ENCODE measurements around the gene TMEM204.

Gene TMEM204

GRCh38 chr16:1546430-1546829 is 13.0 kb downstream of the TMEM204 start:
- Histone ChIP-seq H3K9me3 (ENCODE audit: control insufficient read depth, insufficient read depth, low read length) (no peaks in the 10 kb centered on the region), H3K9ac (ENCODE audit: low read depth, low read length) (no peak overlapping the region), H3K4me1 (ENCODE audit: insufficient read depth, low read length) (no peaks in the 10 kb centered on the region), H3K36me3 (ENCODE audit: insufficient read depth, low read length) (no peaks in the 10 kb centered on the region)

- H3K9ac ChIP-seq (ENCODE audit: low read depth, low read length) = no peak overlapping the region
- no peaks in the 10 kb centered on the region for H3K4me1 ChIP-seq (ENCODE audit: insufficient read depth, low read length)
These were observed 14.8 kb downstream of the TMEM204 start for GRCh38 chr16:1548233-1548632.

GRCh38 chr16:1548727-1549126 is 15.3 kb downstream of the TMEM204 start:
- no peaks in the 10 kb centered on the region for H3K4me1 ChIP-seq (ENCODE audit: insufficient read depth, low read length)
- no peaks in the 10 kb centered on the region for H3K9me3 ChIP-seq (ENCODE audit: control insufficient read depth, insufficient read depth, low read length)
- H3K36me3 ChIP-seq (ENCODE audit: insufficient read depth, low read length) = no peaks in the 10 kb centered on the region
- no peak overlapping the region for H3K9ac ChIP-seq (ENCODE audit: low read depth, low read length)

More at GRCh38 chr16:1548233-1548632, 14.8 kb downstream of the TMEM204 start:
- no peaks in the 10 kb centered on the region for H3K9me3 ChIP-seq (ENCODE audit: control insufficient read depth, insufficient read depth, low read length)
- H3K36me3 ChIP-seq (ENCODE audit: insufficient read depth, low read length) = no peaks in the 10 kb centered on the region

GRCh38 chr16:1550069-1550468 is 16.6 kb downstream of the TMEM204 start:
- no peaks in the 10 kb centered on the region for H3K4me1 ChIP-seq (ENCODE audit: insufficient read depth, low read length)
- H3K9ac ChIP-seq (ENCODE audit: low read depth, low read length) = no peak overlapping the region
- H3K9me3 ChIP-seq (ENCODE audit: control insufficient read depth, insufficient read depth, low read length) = no peaks in the 10 kb centered on the region
- no peaks in the 10 kb centered on the region for H3K36me3 ChIP-seq (ENCODE audit: insufficient read depth, low read length)

- Histone ChIP-seq H3K36me3 (ENCODE audit: insufficient read depth, low read length) (no peaks in the 10 kb centered on the region), H3K4me1 (ENCODE audit: insufficient read depth, low read length) (no peaks in the 10 kb centered on the region), H3K9ac (ENCODE audit: low read depth, low read length) (no peak overlapping the region), H3K9me3 (ENCODE audit: control insufficient read depth, insufficient read depth, low read length) (no peaks in the 10 kb centered on the region)
These were observed 17.2 kb downstream of the TMEM204 start for GRCh38 chr16:1550696-1551095.

- Histone ChIP-seq H3K9ac (ENCODE audit: low read depth, low read length) (no peak overlapping the region), H3K4me1 (ENCODE audit: insufficient read depth, low read length) (no peaks in the 10 kb centered on the region), H3K9me3 (ENCODE audit: control insufficient read depth, insufficient read depth, low read length) (no peaks in the 10 kb centered on the region), H3K36me3 (ENCODE audit: insufficient read depth, low read length) (no peaks in the 10 kb centered on the region)
These were observed 17.7 kb downstream of the TMEM204 start for GRCh38 chr16:1551166-1551565.

GRCh38 chr16:1552129-1552528 is 18.7 kb downstream of the TMEM204 start:
- no peaks in the 10 kb centered on the region for H3K36me3 ChIP-seq (ENCODE audit: insufficient read depth, low read length)
- no peaks in the 10 kb centered on the region for H3K9me3 ChIP-seq (ENCODE audit: control insufficient read depth, insufficient read depth, low read length)
- no peaks in the 10 kb centered on the region for H3K4me1 ChIP-seq (ENCODE audit: insufficient read depth, low read length)
- no peak overlapping the region for H3K9ac ChIP-seq (ENCODE audit: low read depth, low read length)

GRCh38 chr16:1553946-1554825 is 20.7 kb downstream of the TMEM204 start:
- H3K36me3 ChIP-seq (ENCODE audit: insufficient read depth, low read length) = peaks cover 5% of the 10 kb centered on the region; the same call in 1 of the 2 replicates

GRCh38 chr16:1554826-1555445 is 21.5 kb downstream of the TMEM204 start:
- Histone ChIP-seq H3K4me1 (ENCODE audit: insufficient read depth, low read length) (peaks cover 8% of the 10 kb centered on the region; the same call in 1 of the 2 replicates), H3K9ac (ENCODE audit: low read depth, low read length) (no peak overlapping the region), H3K36me3 (ENCODE audit: insufficient read depth, low read length) (peaks cover 5% of the 10 kb centered on the region; the same call in 1 of the 2 replicates), H3K9me3 (ENCODE audit: control insufficient read depth, insufficient read depth, low read length) (no peaks in the 10 kb centered on the region)

More at GRCh38 chr16:1553946-1554825, 20.7 kb downstream of the TMEM204 start:
- Histone ChIP-seq H3K9ac (ENCODE audit: low read depth, low read length) (no peak overlapping the region), H3K9me3 (ENCODE audit: control insufficient read depth, insufficient read depth, low read length) (no peaks in the 10 kb centered on the region), H3K4me1 (ENCODE audit: insufficient read depth, low read length) (peaks cover 2% of the 10 kb centered on the region; the same call in 1 of the 2 replicates)

GRCh38 chr16:1556254-1556653 is 22.8 kb downstream of the TMEM204 start:
- H3K36me3 ChIP-seq (ENCODE audit: insufficient read depth, low read length) = peaks cover 5% of the 10 kb centered on the region
- no peaks in the 10 kb centered on the region for H3K9me3 ChIP-seq (ENCODE audit: control insufficient read depth, insufficient read depth, low read length)
- peaks cover 8% of the 10 kb centered on the region; the same call in 1 of the 2 replicates for H3K4me1 ChIP-seq (ENCODE audit: insufficient read depth, low read length)
- H3K9ac ChIP-seq (ENCODE audit: low read depth, low read length) = no peak overlapping the region

GRCh38 chr16:1557074-1557473 is 23.6 kb downstream of the TMEM204 start:
- Histone ChIP-seq H3K4me1 (ENCODE audit: insufficient read depth, low read length) (peaks cover 8% of the 10 kb centered on the region; the same call in 1 of the 2 replicates), H3K9ac (ENCODE audit: low read depth, low read length) (no peak overlapping the region), H3K36me3 (ENCODE audit: insufficient read depth, low read length) (peaks cover 5% of the 10 kb centered on the region)

GRCh38 chr16:1557576-1557975 is 24.1 kb downstream of the TMEM204 start:
- H3K9me3 ChIP-seq (ENCODE audit: control insufficient read depth, insufficient read depth, low read length) = no peaks in the 10 kb centered on the region
- H3K4me1 ChIP-seq (ENCODE audit: insufficient read depth, low read length) = peaks cover 8% of the 10 kb centered on the region; the same call in 1 of the 2 replicates
- peaks cover 5% of the 10 kb centered on the region for H3K36me3 ChIP-seq (ENCODE audit: insufficient read depth, low read length)
- no peak overlapping the region for H3K9ac ChIP-seq (ENCODE audit: low read depth, low read length)

More at GRCh38 chr16:1557074-1557473, 23.6 kb downstream of the TMEM204 start:
- H3K9me3 ChIP-seq (ENCODE audit: control insufficient read depth, insufficient read depth, low read length) = no peaks in the 10 kb centered on the region

- H3K9me3 ChIP-seq (ENCODE audit: control insufficient read depth, insufficient read depth, low read length) = no peaks in the 10 kb centered on the region
These were observed 26.0 kb downstream of the TMEM204 start for GRCh38 chr16:1559446-1559975.

GRCh38 chr16:1560153-1560552 is 26.7 kb downstream of the TMEM204 start:
- H3K4me1 ChIP-seq (ENCODE audit: insufficient read depth, low read length) = peaks cover 8% of the 10 kb centered on the region; the same call in 1 of the 2 replicates
- H3K36me3 ChIP-seq (ENCODE audit: insufficient read depth, low read length) = peaks cover 5% of the 10 kb centered on the region
- no peak overlapping the region for H3K9ac ChIP-seq (ENCODE audit: low read depth, low read length)
- no peaks in the 10 kb centered on the region for H3K9me3 ChIP-seq (ENCODE audit: control insufficient read depth, insufficient read depth, low read length)

More at GRCh38 chr16:1559446-1559975, 26.0 kb downstream of the TMEM204 start:
- no peak overlapping the region for H3K9ac ChIP-seq (ENCODE audit: low read depth, low read length)
- peaks cover 5% of the 10 kb centered on the region for H3K36me3 ChIP-seq (ENCODE audit: insufficient read depth, low read length)
- H3K4me1 ChIP-seq (ENCODE audit: insufficient read depth, low read length) = peaks cover 8% of the 10 kb centered on the region; the same call in 1 of the 2 replicates
